Measurements from ENCODE around the gene SNRPA.

- TF ChIP-seq CTCF (conservative IDR thresholded peaks at IDR 0.05; ENCODE audit: low read length) (no peak), EZH2phosphoT487 (IDR thresholded peaks at IDR 0.05; ENCODE audit: borderline replicate concordance) (no peak)
These were observed 17.9 kb downstream of the SNRPA start for GRCh38 chr19:40768869-40769268.

Measured in Loucy (cell line).